MM.1S (cell line): ENCODE results near the gene PRKD1.

Experiments used
- DNase-seq: peaks from one replicate; pipeline ENCODE4 v3.0.0-alpha.2; 2015
- H2AFZ ChIP-seq: fragments of 300-600 bp; sonication (generic); 2 replicates; pipeline ENCODE4 v1.6.0; 2016; ENCODE audit warnings: antibody characterized with exemption, low read length
- H3F3A ChIP-seq: fragments of 300-600 bp; sonication (generic); 2 replicates; pipeline ENCODE4 v1.6.1; 2016; ENCODE audit warnings: mild to moderate bottlenecking, antibody characterized with exemption, low read length, moderate library complexity, mixed read lengths; ENCODE audit not compliant: insufficient read depth
- H3K27ac ChIP-seq: fragments of 300-600 bp; sonication (generic); 2 replicates; pipeline ENCODE4 v1.5.1; 2016; ENCODE audit warnings: mild to moderate bottlenecking, low read length
- H3K27me3 ChIP-seq: fragments of 300-600 bp; sonication (generic); replicated peaks from 2 replicates; pipeline ENCODE4 v1.6.0; 2016; ENCODE audit warnings: low read length; ENCODE audit not compliant: insufficient read depth
- H3K36me3 ChIP-seq: fragments of 300-600 bp; sonication (generic); replicated peaks from 2 replicates; pipeline ENCODE4 v1.6.1; 2016; ENCODE audit warnings: mild to moderate bottlenecking, low read length, mixed read lengths; ENCODE audit not compliant: insufficient read depth
- H3K4me1 ChIP-seq: fragments of 300-600 bp; sonication (generic); 2 replicates; pipeline ENCODE4 v1.6.1; 2016; ENCODE audit warnings: low read length, mixed read lengths
- H3K4me2 ChIP-seq: fragments of 300-600 bp; sonication (generic); 2 replicates; pipeline ENCODE4 v1.6.0; 2016; ENCODE audit warnings: low read depth, low read length
- H3K4me3 ChIP-seq: fragments of 300-600 bp; sonication (generic); 2 replicates; pipeline ENCODE4 v1.5.1; 2016; ENCODE audit warnings: low read length, mixed read lengths
- H3K79me2 ChIP-seq: fragments of 300-600 bp; sonication (generic); 2 replicates; pipeline ENCODE4 v1.6.1; 2016; ENCODE audit warnings: mixed run types, low read length, mixed read lengths
- H3K9ac ChIP-seq: fragments of 300-600 bp; sonication (generic); 2 replicates; pipeline ENCODE4 v1.6.1; 2016; ENCODE audit warnings: low read length, mixed read lengths
- H3K9me2 ChIP-seq: fragments of 300-600 bp; sonication (generic); replicated peaks from 2 replicates; pipeline ENCODE4 v1.6.1; 2016; ENCODE audit warnings: mild to moderate bottlenecking, low read length, mixed read lengths; ENCODE audit not compliant: insufficient read depth
- H3K9me3 ChIP-seq: fragments of 300-600 bp; sonication (generic); replicated peaks from 2 replicates; pipeline ENCODE4 v1.6.1; 2016; ENCODE audit warnings: mild to moderate bottlenecking, low read length, mixed read lengths; ENCODE audit not compliant: insufficient read depth
- H4K20me1 ChIP-seq: fragments of 300-600 bp; sonication (generic); 2 replicates; pipeline ENCODE4 v1.6.1; 2016; ENCODE audit warnings: mild to moderate bottlenecking, low read length, moderate library complexity, mixed read lengths; ENCODE audit not compliant: insufficient read depth
- EZH2 ChIP-seq: fragments of 300-600 bp; sonication (generic); optimal IDR thresholded peaks from 2 replicates; pipeline ENCODE3; 2017; ENCODE audit warnings: low read depth, mild to moderate bottlenecking, antibody characterized with exemption, low read length, mixed read lengths
- EZH2phosphoT487 ChIP-seq: fragments of 300-600 bp; sonication (generic); IDR thresholded peaks from 2 replicates; pipeline ENCODE4 v1.6.1; 2018; ENCODE audit warnings: antibody characterized with exemption, low read length
- TF ChIP-seq, protein P1 (sequence below): fragments of 300-600 bp; sonication (generic); IDR thresholded peaks from 2 replicates; pipeline ENCODE4 v1.5.1; 2016; ENCODE audit warnings: antibody characterized with exemption, low read length, mixed read lengths

Gene PRKD1

DNA sequence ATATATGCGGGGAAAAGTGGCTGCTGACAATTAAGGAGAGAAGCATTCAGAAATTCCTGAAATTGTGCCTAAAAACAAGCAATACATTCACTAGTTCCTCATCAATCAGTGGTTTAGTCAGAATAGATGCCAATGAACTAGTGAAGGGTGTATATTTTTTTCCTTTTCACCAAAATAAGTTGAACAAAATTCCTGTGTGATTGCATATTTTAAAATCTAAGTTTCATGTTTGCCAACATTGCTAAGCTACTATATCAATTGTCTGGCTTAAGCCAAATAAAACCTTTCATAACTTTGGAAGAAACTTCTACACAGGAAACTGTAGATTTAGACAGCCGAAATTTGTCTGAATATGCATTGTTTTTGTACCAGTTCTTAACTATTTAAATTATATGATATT lies 8.7 kb downstream of the PRKD1 start:
- H3K9ac ChIP-seq = no peak overlapping the region

DNA sequence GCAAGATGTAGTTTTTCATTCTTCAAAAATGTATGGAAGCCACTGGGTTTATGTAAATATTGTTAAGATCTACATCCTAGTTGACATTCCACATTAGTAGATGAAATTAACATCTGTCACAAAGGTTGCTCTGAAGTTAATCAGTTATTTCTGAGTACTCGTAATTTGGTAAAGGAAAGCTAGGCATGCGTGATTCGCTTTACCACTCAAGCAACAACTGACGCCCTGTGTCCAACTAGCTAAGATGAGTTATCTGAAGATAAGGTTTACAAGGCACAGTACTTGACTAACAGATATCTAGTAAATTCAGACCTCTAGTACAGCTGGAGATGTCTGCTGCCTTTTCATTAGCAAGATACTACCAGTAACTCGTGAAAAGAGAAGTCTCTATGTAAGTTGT lies 14.1 kb downstream of the PRKD1 start:
- no peak overlapping the region for H2AFZ ChIP-seq
- no peaks in the 10 kb centered on the region for H3F3A ChIP-seq
- TF ChIP-seq EZH2 (no peak), EZH2phosphoT487 (no peak)
- TF ChIP-seq, protein P1, sequence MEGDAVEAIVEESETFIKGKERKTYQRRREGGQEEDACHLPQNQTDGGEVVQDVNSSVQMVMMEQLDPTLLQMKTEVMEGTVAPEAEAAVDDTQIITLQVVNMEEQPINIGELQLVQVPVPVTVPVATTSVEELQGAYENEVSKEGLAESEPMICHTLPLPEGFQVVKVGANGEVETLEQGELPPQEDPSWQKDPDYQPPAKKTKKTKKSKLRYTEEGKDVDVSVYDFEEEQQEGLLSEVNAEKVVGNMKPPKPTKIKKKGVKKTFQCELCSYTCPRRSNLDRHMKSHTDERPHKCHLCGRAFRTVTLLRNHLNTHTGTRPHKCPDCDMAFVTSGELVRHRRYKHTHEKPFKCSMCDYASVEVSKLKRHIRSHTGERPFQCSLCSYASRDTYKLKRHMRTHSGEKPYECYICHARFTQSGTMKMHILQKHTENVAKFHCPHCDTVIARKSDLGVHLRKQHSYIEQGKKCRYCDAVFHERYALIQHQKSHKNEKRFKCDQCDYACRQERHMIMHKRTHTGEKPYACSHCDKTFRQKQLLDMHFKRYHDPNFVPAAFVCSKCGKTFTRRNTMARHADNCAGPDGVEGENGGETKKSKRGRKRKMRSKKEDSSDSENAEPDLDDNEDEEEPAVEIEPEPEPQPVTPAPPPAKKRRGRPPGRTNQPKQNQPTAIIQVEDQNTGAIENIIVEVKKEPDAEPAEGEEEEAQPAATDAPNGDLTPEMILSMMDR = no peak
- no peaks in the 10 kb centered on the region for H3K79me2 ChIP-seq
- no peaks in the 10 kb centered on the region for H3K4me1 ChIP-seq
- DNase-seq = no peak
- H3K9me3 ChIP-seq = no peaks in the 10 kb centered on the region
- H3K27ac ChIP-seq = no peak overlapping the region
- no peaks in the 10 kb centered on the region for H4K20me1 ChIP-seq
- no peak overlapping the region for H3K9ac ChIP-seq
- H3K4me3 ChIP-seq = no peak overlapping the region
- H3K4me2 ChIP-seq = no peak overlapping the region
- H3K36me3 ChIP-seq = no peaks in the 10 kb centered on the region
- H3K9me2 ChIP-seq = no peaks in the 10 kb centered on the region
- no peaks in the 10 kb centered on the region for H3K27me3 ChIP-seq

More for the DNA sequence above, 8.7 kb downstream of the PRKD1 start:
- H2AFZ ChIP-seq = no peak overlapping the region
- no peak for DNase-seq
- no peaks in the 10 kb centered on the region for H4K20me1 ChIP-seq
- H3K79me2 ChIP-seq = no peaks in the 10 kb centered on the region
- H3F3A ChIP-seq = no peaks in the 10 kb centered on the region
- TF ChIP-seq, protein P1 = no peak
- TF ChIP-seq EZH2 (no peak), EZH2phosphoT487 (no peak)
- no peaks in the 10 kb centered on the region for H3K27me3 ChIP-seq
- H3K4me2 ChIP-seq = no peak overlapping the region
- no peak overlapping the region for H3K27ac ChIP-seq
- no peak overlapping the region for H3K4me3 ChIP-seq
- H3K36me3 ChIP-seq = no peaks in the 10 kb centered on the region
- H3K9me3 ChIP-seq = no peaks in the 10 kb centered on the region
- H3K9me2 ChIP-seq = no peaks in the 10 kb centered on the region
- no peaks in the 10 kb centered on the region for H3K4me1 ChIP-seq

GRCh38 chr14:29911810-29912209 lies 15.8 kb downstream of the PRKD1 start:
- Histone ChIP-seq H3K9ac (no peak overlapping the region), H3K79me2 (no peaks in the 10 kb centered on the region)

More at GRCh38 chr14:29911810-29912209, 15.8 kb downstream of the PRKD1 start:
- H3F3A ChIP-seq = no peaks in the 10 kb centered on the region
- no peak overlapping the region for H3K27ac ChIP-seq
- H3K9me3 ChIP-seq = no peaks in the 10 kb centered on the region
- TF ChIP-seq EZH2 (no peak), EZH2phosphoT487 (no peak)
- TF ChIP-seq, protein P1 = no peak
- no peaks in the 10 kb centered on the region for H3K4me1 ChIP-seq
- H3K36me3 ChIP-seq = no peaks in the 10 kb centered on the region
- DNase-seq = no peak
- H3K4me2 ChIP-seq = no peak overlapping the region
- H3K27me3 ChIP-seq = no peaks in the 10 kb centered on the region
- H3K9me2 ChIP-seq = no peaks in the 10 kb centered on the region
- no peaks in the 10 kb centered on the region for H4K20me1 ChIP-seq
- no peak overlapping the region for H3K4me3 ChIP-seq
- no peak overlapping the region for H2AFZ ChIP-seq
